HG02840 (cell line): ENCODE results near the gene THEMIS.
"Not testable (repeated sequence)": the region's sequence is repeated elsewhere in the genome, so short reads cannot be mapped to it uniquely, and the experiment has no call there.

ENCODE experiments used
- ATAC-seq: cut with Tn5 transposase; IDR thresholded peaks from one replicate; pipeline ENCODE4 v1.9.1; 2021; ENCODE audit warnings: mild to moderate bottlenecking, moderate library complexity, moderate number of reproducible peaks; ENCODE audit not compliant: unreplicated experiment, low FRiP score

The THEMIS gene

GRCh38 chr6:127900935-127901334 is at the start of gene THEMIS:
Gene THEMIS, minus strand, starts transcription at chr6:127901058. Its CDS starts 126 bp downstream, at chr6:127900932.
- no peak for ATAC-seq

GRCh38 chr6:127949251-127949650 is 48.4 kb upstream of the THEMIS start:
- no peak for ATAC-seq

- no peak for ATAC-seq
Observed at GRCh38 chr6:127946388-127946787, 45.5 kb upstream of the THEMIS start.

- ATAC-seq: no peak
Observed at GRCh38 chr6:127945434-127946097, 44.7 kb upstream of the THEMIS start.

GRCh38 chr6:127941228-127941627 is 40.4 kb upstream of the THEMIS start:
- no peak for ATAC-seq

- ATAC-seq: no peak
Observed at GRCh38 chr6:127939442-127940066, 38.7 kb upstream of the THEMIS start.

GRCh38 chr6:127938701-127939100 is 37.8 kb upstream of the THEMIS start:
- ATAC-seq: no peak

- no peak for ATAC-seq
Observed at GRCh38 chr6:127937747-127938146, 36.9 kb upstream of the THEMIS start.

GRCh38 chr6:127937102-127937501 is 36.2 kb upstream of the THEMIS start:
- no peak for ATAC-seq

- ATAC-seq: no peak
Observed at GRCh38 chr6:127934956-127935355, 34.1 kb upstream of the THEMIS start.

- no peak for ATAC-seq
Observed at GRCh38 chr6:127933852-127934840, 33.3 kb upstream of the THEMIS start.

- ATAC-seq: no peak
Observed at GRCh38 chr6:127933137-127933536, 32.3 kb upstream of the THEMIS start.

GRCh38 chr6:127932708-127933107 is 31.9 kb upstream of the THEMIS start:
- no peak for ATAC-seq

GRCh38 chr6:127926441-127926840 is 25.6 kb upstream of the THEMIS start:
- ATAC-seq: not testable (repeated sequence)

GRCh38 chr6:127924440-127924839 is 23.6 kb upstream of the THEMIS start:
- no peak for ATAC-seq

GRCh38 chr6:127924031-127924430 is 23.2 kb upstream of the THEMIS start:
- ATAC-seq: no peak

- ATAC-seq: no peak
Observed at GRCh38 chr6:127923135-127923534, 22.3 kb upstream of the THEMIS start.

- no peak for ATAC-seq
Observed at GRCh38 chr6:127921982-127922381, 21.1 kb upstream of the THEMIS start.

GRCh38 chr6:127920804-127921203 is 19.9 kb upstream of the THEMIS start:
- ATAC-seq: no peak

- ATAC-seq: no peak
Observed at GRCh38 chr6:127918506-127919427, 17.9 kb upstream of the THEMIS start.
